ENCODE measurements around the gene NRXN3. TPM values are rescaled to one million over a fixed set of nuclear protein-coding genes. Genes with fewer than 3 reads are reported as not detected.

Gene NRXN3
- total and polyA plus RNA-seq, 2 donors (not counting 1 experiment from before 2014, with no cell fraction given) = 0.83 to 34.6 TPM

DNA sequence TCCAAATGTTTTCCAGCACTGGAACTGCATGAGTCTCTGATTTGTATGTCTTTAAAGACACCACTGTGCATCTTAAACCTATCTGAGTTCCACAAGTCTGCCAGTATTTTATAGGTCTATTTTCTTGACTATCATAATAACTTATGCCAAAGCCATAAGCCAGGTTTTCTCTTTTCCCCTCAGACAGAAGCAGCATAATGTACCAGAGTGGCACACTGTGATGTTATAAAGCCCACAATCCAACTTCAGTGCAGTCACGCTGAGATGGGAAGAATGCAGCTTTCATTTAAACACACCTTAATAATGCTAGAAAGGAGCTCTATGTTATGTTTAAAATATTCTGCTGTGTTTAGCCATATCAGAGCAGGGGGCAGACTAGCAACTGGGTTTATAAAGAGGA is 1117.8 kb downstream of the NRXN3 start:
- H2AFZ ChIP-seq (ENCODE audit: low read length) = no peak overlapping the region
- no peak for DNase-seq (ENCODE audit: low read depth in 2 of 2)
- H3K27me3 ChIP-seq (ENCODE audit: control insufficient read depth, insufficient read depth, low read length) = no peaks in the 10 kb centered on the region
- no peaks in the 10 kb centered on the region for H3K4me1 ChIP-seq (ENCODE audit: control insufficient read depth, extremely low read depth, insufficient read depth, low read length)
- H3K9ac ChIP-seq (ENCODE audit: insufficient read depth, low read length) = no peak overlapping the region
- H3K4me2 ChIP-seq (ENCODE audit: extremely low read depth, insufficient read depth, low read length) = no peak overlapping the region
- no peak overlapping the region for H3K27ac ChIP-seq (ENCODE audit: insufficient read depth, low read length)
- no peaks in the 10 kb centered on the region for H3K9me3 ChIP-seq (ENCODE audit: control insufficient read depth, insufficient read depth, low read depth, low read length)
- H4K20me1 ChIP-seq (ENCODE audit: control insufficient read depth, extremely low read depth, insufficient read depth, low read length) = no peaks in the 10 kb centered on the region
- no peak for TF ChIP-seq EZH2 (IDR thresholded peaks at IDR 0.05; ENCODE audit: low read length, missing control alignments)
- TF ChIP-seq, protein P1, sequence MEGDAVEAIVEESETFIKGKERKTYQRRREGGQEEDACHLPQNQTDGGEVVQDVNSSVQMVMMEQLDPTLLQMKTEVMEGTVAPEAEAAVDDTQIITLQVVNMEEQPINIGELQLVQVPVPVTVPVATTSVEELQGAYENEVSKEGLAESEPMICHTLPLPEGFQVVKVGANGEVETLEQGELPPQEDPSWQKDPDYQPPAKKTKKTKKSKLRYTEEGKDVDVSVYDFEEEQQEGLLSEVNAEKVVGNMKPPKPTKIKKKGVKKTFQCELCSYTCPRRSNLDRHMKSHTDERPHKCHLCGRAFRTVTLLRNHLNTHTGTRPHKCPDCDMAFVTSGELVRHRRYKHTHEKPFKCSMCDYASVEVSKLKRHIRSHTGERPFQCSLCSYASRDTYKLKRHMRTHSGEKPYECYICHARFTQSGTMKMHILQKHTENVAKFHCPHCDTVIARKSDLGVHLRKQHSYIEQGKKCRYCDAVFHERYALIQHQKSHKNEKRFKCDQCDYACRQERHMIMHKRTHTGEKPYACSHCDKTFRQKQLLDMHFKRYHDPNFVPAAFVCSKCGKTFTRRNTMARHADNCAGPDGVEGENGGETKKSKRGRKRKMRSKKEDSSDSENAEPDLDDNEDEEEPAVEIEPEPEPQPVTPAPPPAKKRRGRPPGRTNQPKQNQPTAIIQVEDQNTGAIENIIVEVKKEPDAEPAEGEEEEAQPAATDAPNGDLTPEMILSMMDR (conservative IDR thresholded peaks at IDR 0.05 in 1 of 2, IDR thresholded peaks at IDR 0.05 in 1 of 2; ENCODE audit: low read depth in 1 of 2, low read length in 2 of 2) = no peak
- H3K79me2 ChIP-seq (ENCODE audit: control insufficient read depth, insufficient read depth, low read length) = no peaks in the 10 kb centered on the region
- H3K36me3 ChIP-seq (ENCODE audit: control insufficient read depth, insufficient read depth, low read length) = no peaks in the 10 kb centered on the region
- H3K4me3 ChIP-seq (replicated peaks in 1 of 4; ENCODE audit: control extremely low read depth in 1 of 4, insufficient read depth in 1 of 4, low read depth in 3 of 4, low read length in 4 of 4) = no peak overlapping the region

DNA sequence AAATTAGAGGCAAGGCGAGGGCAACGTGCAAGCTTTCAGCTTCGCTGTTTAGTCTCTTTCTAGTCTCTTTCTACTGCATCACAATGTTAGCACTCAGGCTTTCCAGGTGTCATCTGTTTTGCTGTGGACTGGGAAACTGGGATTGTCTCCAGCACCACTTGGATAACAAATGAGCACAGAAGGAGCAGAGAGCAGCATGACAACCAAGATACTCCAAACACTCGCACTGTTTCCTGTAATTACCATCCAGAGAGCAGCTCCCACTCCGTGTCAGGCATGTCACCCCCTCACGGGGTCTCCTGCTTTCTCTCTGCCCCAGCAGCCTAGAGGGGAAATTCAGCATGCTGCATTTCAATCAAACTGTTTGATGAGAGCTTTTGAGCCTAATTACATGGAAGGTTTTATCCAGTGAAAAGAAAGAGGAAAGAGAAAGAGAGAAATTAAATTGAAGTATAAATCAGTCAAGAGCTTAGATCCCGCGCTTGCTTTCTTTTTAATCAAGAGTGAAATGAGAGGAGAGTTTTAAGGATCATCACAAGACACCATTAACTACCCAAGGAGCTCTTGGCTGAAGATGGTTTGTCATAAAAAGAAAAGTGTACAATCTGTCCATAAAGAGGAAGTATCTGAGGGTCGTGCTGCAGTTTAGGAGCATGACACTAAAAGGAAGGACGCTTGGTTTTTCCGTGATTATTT is 1123.5 kb downstream of the NRXN3 start:
- Histone ChIP-seq H2AFZ (ENCODE audit: low read length) (no peak overlapping the region), H3K9ac (ENCODE audit: insufficient read depth, low read length) (no peak overlapping the region), H3K4me1 (ENCODE audit: control insufficient read depth, extremely low read depth, insufficient read depth, low read length) (no peaks in the 10 kb centered on the region), H3K4me3 (replicated peaks in 1 of 4; ENCODE audit: control extremely low read depth in 1 of 4, insufficient read depth in 1 of 4, low read depth in 3 of 4, low read length in 4 of 4) (no peak overlapping the region), H3K79me2 (ENCODE audit: control insufficient read depth, insufficient read depth, low read length) (no peaks in the 10 kb centered on the region), H3K36me3 (ENCODE audit: control insufficient read depth, insufficient read depth, low read length) (no peaks in the 10 kb centered on the region), H3K9me3 (ENCODE audit: control insufficient read depth, insufficient read depth, low read depth, low read length) (no peaks in the 10 kb centered on the region), H4K20me1 (ENCODE audit: control insufficient read depth, extremely low read depth, insufficient read depth, low read length) (no peaks in the 10 kb centered on the region), H3K27me3 (ENCODE audit: control insufficient read depth, insufficient read depth, low read length) (no peaks in the 10 kb centered on the region), H3K27ac (ENCODE audit: insufficient read depth, low read length) (no peak overlapping the region), H3K4me2 (ENCODE audit: extremely low read depth, insufficient read depth, low read length) (no peak overlapping the region)
- peak in 1 of 2 donors; percentile 45 for DNase-seq (ENCODE audit: low read depth in 2 of 2)
- TF ChIP-seq EZH2 (IDR thresholded peaks at IDR 0.05; ENCODE audit: low read length, missing control alignments) = no peak

DNA sequence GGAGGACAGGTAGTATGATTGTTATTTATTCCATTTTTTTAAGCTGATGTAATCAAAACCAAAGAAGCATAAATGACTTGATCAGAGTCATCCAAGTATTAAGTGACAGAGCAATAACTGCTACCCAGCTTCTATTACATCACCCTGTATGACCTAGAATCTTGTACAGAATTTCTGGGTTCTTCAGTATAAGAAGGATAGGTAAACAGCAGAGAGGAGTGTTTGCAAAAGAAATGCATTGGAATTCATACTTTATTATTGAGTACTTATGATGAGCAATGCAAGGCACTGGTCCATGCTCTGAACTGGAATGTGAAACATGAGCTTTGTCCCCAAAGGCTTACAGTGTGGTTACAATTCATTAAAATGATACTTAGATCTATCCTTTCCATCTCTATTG is 1124.3 kb downstream of the NRXN3 start:
- no peak for TF ChIP-seq EZH2 (IDR thresholded peaks at IDR 0.05; ENCODE audit: low read length, missing control alignments)
- TF ChIP-seq, protein P1 (conservative IDR thresholded peaks at IDR 0.05 in 1 of 2, IDR thresholded peaks at IDR 0.05 in 1 of 2; ENCODE audit: low read depth in 1 of 2, low read length in 2 of 2) = no peak
- no peak overlapping the region for H3K4me2 ChIP-seq (ENCODE audit: extremely low read depth, insufficient read depth, low read length)

More for the DNA sequence above, 1124.3 kb downstream of the NRXN3 start:
- no peak overlapping the region for H3K4me3 ChIP-seq (replicated peaks in 1 of 4; ENCODE audit: control extremely low read depth in 1 of 4, insufficient read depth in 1 of 4, low read depth in 3 of 4, low read length in 4 of 4)
- H3K9ac ChIP-seq (ENCODE audit: insufficient read depth, low read length) = no peak overlapping the region
- no peak overlapping the region for H2AFZ ChIP-seq (ENCODE audit: low read length)
- no peaks in the 10 kb centered on the region for H3K27me3 ChIP-seq (ENCODE audit: control insufficient read depth, insufficient read depth, low read length)
- no peaks in the 10 kb centered on the region for H3K9me3 ChIP-seq (ENCODE audit: control insufficient read depth, insufficient read depth, low read depth, low read length)
- peak in 1 of 2 donors; percentile 53 for DNase-seq (ENCODE audit: low read depth in 2 of 2)
- no peaks in the 10 kb centered on the region for H3K79me2 ChIP-seq (ENCODE audit: control insufficient read depth, insufficient read depth, low read length)
- no peaks in the 10 kb centered on the region for H4K20me1 ChIP-seq (ENCODE audit: control insufficient read depth, extremely low read depth, insufficient read depth, low read length)
- H3K27ac ChIP-seq (ENCODE audit: insufficient read depth, low read length) = no peak overlapping the region
- no peaks in the 10 kb centered on the region for H3K4me1 ChIP-seq (ENCODE audit: control insufficient read depth, extremely low read depth, insufficient read depth, low read length)
- H3K36me3 ChIP-seq (ENCODE audit: control insufficient read depth, insufficient read depth, low read length) = no peaks in the 10 kb centered on the region

All from fibroblast of lung (primary cell).